ENCODE measurements around the gene C2. TPM values are rescaled to one million over a fixed set of nuclear protein-coding genes. Genes with fewer than 3 reads are reported as not detected.

The C2 gene
- polyA plus RNA-seq, 1 of the 3 experiments (the other 2 are of a cell fraction): 0.43 TPM

- no peaks in the 10 kb centered on the region for H3F3A ChIP-seq (replicated peaks; ENCODE audit: insufficient read depth)
- no peaks in the 10 kb centered on the region for H4K20me1 ChIP-seq (ENCODE audit: insufficient read depth)
- H3K4me1 ChIP-seq (ENCODE audit: control insufficient read depth in 1 of 2, insufficient read depth in 2 of 2, low read depth in 1 of 2, low read length in 1 of 2): no peaks in the 10 kb centered on the region
- H3K4me2 ChIP-seq: no peak overlapping the region
- H3K27ac ChIP-seq (ENCODE audit: low read depth in 2 of 2, low read length in 1 of 2): no peak overlapping the region
- no peak for DNase-seq
- no peak overlapping the region for H3K9ac ChIP-seq
- no peaks in the 10 kb centered on the region for H3K79me2 ChIP-seq (ENCODE audit: insufficient read depth)
- H3K4me3 ChIP-seq (ENCODE audit: low read depth in 2 of 2, low read length in 1 of 2): no peak overlapping the region
- H3K9me2 ChIP-seq: no peaks in the 10 kb centered on the region
- CTCF ChIA-PET: interaction anchor here (1.0 kb wide), 1 partner anchor 21 kb away, joined by 4 read pairs; the partner anchor contains the start of gene ZBTB12
- H3K36me3 ChIP-seq (replicated peaks in 1 of 2; ENCODE audit: control insufficient read depth in 1 of 2, insufficient read depth in 2 of 2, low read length in 1 of 2): no peaks in the 10 kb centered on the region
- no peak overlapping the region for H2AFZ ChIP-seq (ENCODE audit: low read depth)
- no peaks in the 10 kb centered on the region for H3K9me3 ChIP-seq
- POLR2A ChIA-PET: no interaction called here
- 41% methylated on average over 5 of the region's 5 CpGs for WGBS (ENCODE audit: low lambda C conversion rate)
- no peaks in the 10 kb centered on the region for H3K27me3 ChIP-seq (ENCODE audit: insufficient read depth)
- no peak for TF ChIP-seq FOXJ3 (CRISPR knock-in tag; IDR thresholded peaks at IDR 0.05)
- TF ChIP-seq USF1 (IDR thresholded peaks at IDR 0.05; ENCODE audit: borderline replicate concordance, low read depth): no peak
- no peak for TF ChIP-seq RXRA (IDR thresholded peaks at IDR 0.05; ENCODE audit: borderline replicate concordance, low read depth)
- TF ChIP-seq TCF12 (IDR thresholded peaks at IDR 0.05): no peak
- TF ChIP-seq ELF1 (IDR thresholded peaks at IDR 0.05): no peak
- TF ChIP-seq FOXM1 (IDR thresholded peaks at IDR 0.05; ENCODE audit: low read depth): no peak
- no peak for TF ChIP-seq TAF1 (IDR thresholded peaks at IDR 0.05; ENCODE audit: borderline replicate concordance, low read depth, low read length)
- TF ChIP-seq JUND (IDR thresholded peaks at IDR 0.05): no peak
- TF ChIP-seq FOSL2 (IDR thresholded peaks at IDR 0.05; ENCODE audit: borderline replicate concordance, low read depth): no peak
- TF ChIP-seq CTCF (IDR thresholded peaks at IDR 0.05): peak; percentile 23
- TF ChIP-seq EP300 (IDR thresholded peaks at IDR 0.05; ENCODE audit: borderline replicate concordance in 1 of 2, low read depth in 1 of 2, low read length in 1 of 2): no peak
- TF ChIP-seq RAD21 (IDR thresholded peaks at IDR 0.05; ENCODE audit: low read length): peak; percentile 21
- no peak for TF ChIP-seq REST (IDR thresholded peaks at IDR 0.05; ENCODE audit: low read depth, low read length)
These were observed 4.6 kb upstream of the C2 start for GRCh38 chr6:31922942-31923341.

All from SK-N-SH (cell line).